T follicular helper cell (primary cell): Measurements from ENCODE around the gene PRKAR1A.

Experiments
- DNase-seq: peaks from one replicate; pipeline ENCODE4 v3.0.0-alpha.2; 2020; ENCODE audit warnings: low read depth

The PRKAR1A gene

DNA sequence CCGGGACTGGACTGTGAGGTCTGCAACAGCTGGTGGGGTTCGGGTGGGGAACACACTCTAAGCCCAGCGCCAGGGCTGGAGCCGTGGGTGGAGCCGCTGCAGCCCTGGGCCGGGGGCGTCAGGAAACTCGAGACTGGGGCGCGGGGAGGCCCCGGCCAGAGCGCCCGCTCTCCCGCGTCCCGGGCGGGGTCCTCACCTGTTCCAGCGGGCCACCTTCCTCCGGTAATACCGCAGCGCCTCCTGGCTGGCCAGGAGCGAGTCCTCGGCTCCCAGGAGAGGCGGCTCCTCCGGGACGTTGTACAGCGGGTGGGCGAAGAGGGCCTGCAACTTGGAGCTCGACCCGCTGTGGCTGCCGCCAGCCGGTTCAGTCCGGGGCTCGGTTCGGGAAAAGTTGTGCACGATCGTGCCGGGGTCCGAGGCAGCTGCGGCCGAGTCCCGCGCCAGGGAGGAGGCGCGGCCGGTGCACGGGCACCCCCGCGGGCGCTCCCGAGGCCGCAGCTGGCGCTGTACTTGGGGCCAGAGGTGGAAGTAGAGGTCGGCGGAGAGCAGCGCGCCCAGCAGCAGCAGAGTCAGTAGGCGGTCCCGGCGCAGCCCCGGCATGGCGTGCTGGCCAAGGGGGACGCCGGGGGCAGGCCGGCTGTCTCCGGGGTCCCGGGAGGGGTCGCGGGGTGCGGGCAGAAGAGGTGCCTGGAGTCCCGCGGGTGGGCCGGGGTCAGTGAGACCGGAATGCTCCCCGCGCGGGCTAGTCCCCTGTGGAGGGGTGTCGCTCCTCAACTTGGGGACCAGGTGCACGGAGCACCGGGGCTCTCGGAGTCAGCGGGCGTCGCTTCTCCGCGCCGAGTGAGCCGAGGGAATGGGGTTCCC, 88.1 kb downstream of the PRKAR1A start:
- no peak for DNase-seq
